Neural progenitor cell (in vitro differentiated cells): Measurements from ENCODE around the gene THBS1. TPM values are rescaled to one million over a fixed set of nuclear protein-coding genes. Genes with fewer than 3 reads are reported as not detected.

Experiments used
- DNase-seq: peaks from one replicate; pipeline ENCODE4 v3.0.0-alpha.2; 2016; ENCODE audit warnings: low spot score
- H2AFZ ChIP-seq: fragments of 200-600 bp; sonication (generic); replicated peaks from 2 replicates; pipeline ENCODE4 v1.6.1; 2016; ENCODE audit warnings: antibody characterized with exemption
- H3F3A ChIP-seq: fragments of 200-600 bp; sonication (generic); 2 replicates; pipeline ENCODE4 v1.6.1; 2016; ENCODE audit warnings: antibody characterized with exemption, low read depth
- H3K27ac ChIP-seq: fragments of 200-600 bp; sonication (generic); 2 replicates; pipeline ENCODE4 v1.5.1; 2016; ENCODE audit warnings: mild to moderate bottlenecking
- H3K27me3 ChIP-seq: fragments of 200-600 bp; sonication (generic); 2 replicates; pipeline ENCODE4 v1.6.1; 2016; ENCODE audit warnings: mild to moderate bottlenecking, moderate library complexity
- H3K36me3 ChIP-seq: fragments of 200-600 bp; sonication (generic); 2 replicates; pipeline ENCODE4 v1.5.1; 2016
- H3K4me1 ChIP-seq: fragments of 200-600 bp; sonication (generic); 2 replicates; pipeline ENCODE4 v1.6.1; 2016; ENCODE audit warnings: mixed run types
- H3K4me2 ChIP-seq: fragments of 200-600 bp; sonication (generic); 2 replicates; pipeline ENCODE4 v1.6.1; 2016
- H3K4me3 ChIP-seq: fragments of 200-600 bp; sonication (generic); 2 replicates; pipeline ENCODE4 v1.5.1; 2016
- H3K79me2 ChIP-seq: fragments of 200-600 bp; sonication (generic); 2 replicates; pipeline ENCODE4 v1.6.1; 2016; ENCODE audit warnings: low read depth
- H3K9ac ChIP-seq: fragments of 200-600 bp; sonication (generic); 2 replicates; pipeline ENCODE4 v1.6.1; 2016
- H3K9me3 ChIP-seq: fragments of 200-600 bp; sonication (generic); 2 replicates; pipeline ENCODE4 v1.5.1; 2016; ENCODE audit warnings: low read depth
- H4K20me1 ChIP-seq: fragments of 200-600 bp; sonication (generic); 2 replicates; pipeline ENCODE4 v1.6.1; 2016; ENCODE audit warnings: low read depth
- H3K27ac Mint-ChIP-seq: 3 replicates; pipeline ENCODE4 v1.8.0; 2021; ENCODE audit warnings: mixed read lengths
- H3K27me3 Mint-ChIP-seq: 2 replicates; pipeline ENCODE4 v1.8.0; 2022; ENCODE audit warnings: low read depth, mild to moderate bottlenecking, inconsistent platforms, moderate library complexity, mixed read lengths; ENCODE audit not compliant: insufficient read depth
- H3K36me3 Mint-ChIP-seq: 3 replicates; pipeline ENCODE4 v1.8.0; 2021; ENCODE audit warnings: mixed read lengths
- H3K4me1 Mint-ChIP-seq: 3 replicates; pipeline ENCODE4 v1.8.0; 2021; ENCODE audit warnings: mixed read lengths
- H3K4me3 Mint-ChIP-seq: 3 replicates; pipeline ENCODE4 v1.8.0; 2021; ENCODE audit warnings: mild to moderate bottlenecking, moderate library complexity, mixed read lengths
- H3K9me3 Mint-ChIP-seq: 3 replicates; pipeline ENCODE4 v1.8.0; 2020; ENCODE audit warnings: mixed read lengths
- EZH2 ChIP-seq: fragments of 200-600 bp; sonication (generic); IDR thresholded peaks from 2 replicates; pipeline ENCODE4 v1.6.1; 2017; ENCODE audit warnings: antibody characterized with exemption, mild to moderate bottlenecking, moderate library complexity
- EZH2phosphoT487 ChIP-seq: fragments of 200-600 bp; sonication (generic); IDR thresholded peaks from 2 replicates; pipeline ENCODE4 v1.6.1; 2017; ENCODE audit warnings: antibody characterized with exemption
- total RNA-seq: library from RNA; depleted of rRNA; stranded (reverse); fragments of >200 nt; gene quantifications from 2 replicates; pipeline ENCODE4 v1.2.3, GENCODE V29; 2015; ENCODE audit warnings: low replicate concordance
- TF ChIP-seq, protein P1 (sequence below): fragments of 200-600 bp; sonication (generic); IDR thresholded peaks from 2 replicates; pipeline ENCODE4 v1.5.1; 2017; ENCODE audit warnings: antibody characterized with exemption, mild to moderate bottlenecking

Gene THBS1
- total RNA-seq, 1 donor from 2014 or later: 14.6 TPM

- Histone ChIP-seq H3K79me2 (no peaks in the 10 kb centered on the region), H2AFZ (no peak overlapping the region)
- peak overlapping the region; percentile 78 for H3K27ac Mint-ChIP-seq
Observed at GRCh38 chr15:39624806-39625205, 43.9 kb downstream of the THBS1 start.

GRCh38 chr15:39625451-39625850, 44.6 kb downstream of the THBS1 start:
- Mint-ChIP-seq H3K4me1 (peaks cover 6% of the 10 kb centered on the region), H3K9me3 (peaks cover 7% of the 10 kb centered on the region), H3K4me3 (no peak overlapping the region), H3K27me3 (peaks cover 5% of the 10 kb centered on the region), H3K27ac (no peak overlapping the region), H3K36me3 (peaks cover 15% of the 10 kb centered on the region)
- TF ChIP-seq EZH2 (no peak), EZH2phosphoT487 (no peak)
- TF ChIP-seq, protein P1, sequence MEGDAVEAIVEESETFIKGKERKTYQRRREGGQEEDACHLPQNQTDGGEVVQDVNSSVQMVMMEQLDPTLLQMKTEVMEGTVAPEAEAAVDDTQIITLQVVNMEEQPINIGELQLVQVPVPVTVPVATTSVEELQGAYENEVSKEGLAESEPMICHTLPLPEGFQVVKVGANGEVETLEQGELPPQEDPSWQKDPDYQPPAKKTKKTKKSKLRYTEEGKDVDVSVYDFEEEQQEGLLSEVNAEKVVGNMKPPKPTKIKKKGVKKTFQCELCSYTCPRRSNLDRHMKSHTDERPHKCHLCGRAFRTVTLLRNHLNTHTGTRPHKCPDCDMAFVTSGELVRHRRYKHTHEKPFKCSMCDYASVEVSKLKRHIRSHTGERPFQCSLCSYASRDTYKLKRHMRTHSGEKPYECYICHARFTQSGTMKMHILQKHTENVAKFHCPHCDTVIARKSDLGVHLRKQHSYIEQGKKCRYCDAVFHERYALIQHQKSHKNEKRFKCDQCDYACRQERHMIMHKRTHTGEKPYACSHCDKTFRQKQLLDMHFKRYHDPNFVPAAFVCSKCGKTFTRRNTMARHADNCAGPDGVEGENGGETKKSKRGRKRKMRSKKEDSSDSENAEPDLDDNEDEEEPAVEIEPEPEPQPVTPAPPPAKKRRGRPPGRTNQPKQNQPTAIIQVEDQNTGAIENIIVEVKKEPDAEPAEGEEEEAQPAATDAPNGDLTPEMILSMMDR: no peak
- H3K4me2 ChIP-seq: no peak overlapping the region
- H3K4me1 ChIP-seq: no peaks in the 10 kb centered on the region
- H3K27ac ChIP-seq: no peak overlapping the region
- H3K36me3 ChIP-seq: no peaks in the 10 kb centered on the region
- no peaks in the 10 kb centered on the region for H3F3A ChIP-seq
- no peaks in the 10 kb centered on the region for H4K20me1 ChIP-seq
- H3K9me3 ChIP-seq: no peaks in the 10 kb centered on the region
- H3K9ac ChIP-seq: no peak overlapping the region
- H2AFZ ChIP-seq: no peak overlapping the region
- no peaks in the 10 kb centered on the region for H3K27me3 ChIP-seq
- no peak for DNase-seq
- H3K4me3 ChIP-seq: no peak overlapping the region
- no peaks in the 10 kb centered on the region for H3K79me2 ChIP-seq

More at GRCh38 chr15:39624806-39625205, 43.9 kb downstream of the THBS1 start:
- Mint-ChIP-seq H3K4me3 (no peak overlapping the region), H3K36me3 (peaks cover 15% of the 10 kb centered on the region), H3K27me3 (peaks cover 5% of the 10 kb centered on the region), H3K9me3 (peaks cover 7% of the 10 kb centered on the region), H3K4me1 (peaks cover 6% of the 10 kb centered on the region)
- Histone ChIP-seq H3K27me3 (no peaks in the 10 kb centered on the region), H3K4me2 (no peak overlapping the region), H3K27ac (no peak overlapping the region), H3K4me1 (no peaks in the 10 kb centered on the region), H3K4me3 (no peak overlapping the region), H3F3A (no peaks in the 10 kb centered on the region), H3K9ac (no peak overlapping the region), H3K9me3 (no peaks in the 10 kb centered on the region), H3K36me3 (no peaks in the 10 kb centered on the region), H4K20me1 (no peaks in the 10 kb centered on the region)
- TF ChIP-seq EZH2phosphoT487: no peak
- TF ChIP-seq EZH2: no peak
- TF ChIP-seq, protein P1: no peak
- DNase-seq: no peak

DNA sequence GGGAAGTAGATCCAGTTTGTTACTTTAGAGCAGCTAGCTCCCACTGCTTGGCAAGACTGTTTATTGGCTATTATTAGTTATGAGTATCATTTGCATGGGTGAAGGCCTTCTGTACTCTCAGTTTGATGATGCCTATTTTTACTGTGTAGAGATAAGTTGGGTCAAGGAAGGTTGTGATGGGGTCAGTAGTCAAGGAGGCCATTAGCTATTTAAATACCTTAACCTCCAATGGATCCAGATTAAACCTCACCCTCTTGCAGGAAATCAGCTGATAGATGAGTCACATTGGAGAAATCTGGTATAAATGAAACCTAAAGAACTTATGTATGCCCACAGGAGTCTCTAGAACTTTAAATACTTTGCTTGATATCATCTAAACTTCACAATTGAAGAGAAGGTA, 45.0 kb downstream of the THBS1 start:
- Histone ChIP-seq H3F3A (no peaks in the 10 kb centered on the region), H3K27me3 (no peaks in the 10 kb centered on the region), H4K20me1 (no peaks in the 10 kb centered on the region), H3K36me3 (no peaks in the 10 kb centered on the region), H3K9me3 (no peaks in the 10 kb centered on the region), H3K27ac (no peak overlapping the region), H3K4me3 (no peak overlapping the region), H3K79me2 (no peaks in the 10 kb centered on the region), H3K4me2 (no peak overlapping the region), H3K9ac (no peak overlapping the region), H3K4me1 (no peaks in the 10 kb centered on the region), H2AFZ (no peak overlapping the region)
- Mint-ChIP-seq H3K36me3 (peaks cover 15% of the 10 kb centered on the region), H3K4me3 (no peak overlapping the region), H3K9me3 (peaks cover 7% of the 10 kb centered on the region), H3K4me1 (peaks cover 6% of the 10 kb centered on the region), H3K27ac (no peak overlapping the region), H3K27me3 (peaks cover 5% of the 10 kb centered on the region)
- no peak for DNase-seq
- TF ChIP-seq, protein P1: no peak
- TF ChIP-seq EZH2: no peak
- TF ChIP-seq EZH2phosphoT487: no peak
